Fibroblast of villous mesenchyme (primary cell): Measurements from ENCODE around the gene EDN2. TPM values are rescaled to one million over a fixed set of nuclear protein-coding genes. Genes with fewer than 3 reads are reported as not detected.

Experiments
- DNase-seq: peaks from one replicate; pipeline ENCODE4 v3.0.0-alpha.2; 2010; ENCODE audit warnings: low read depth
- H3K4me3 ChIP-seq: 2 replicates; pipeline ENCODE4 v1.5.1; 2011; ENCODE audit warnings: low read depth, mild to moderate bottlenecking, low read length
- total RNA-seq: library from RNA; depleted of rRNA; stranded (reverse); fragments of >200 nt; gene quantifications from 2 replicates; pipeline ENCODE4 v1.2.3, GENCODE V29; 2012
- TF ChIP-seq, protein P1 (sequence below): IDR thresholded peaks from 2 replicates; pipeline ENCODE4 v1.5.1; 2012; ENCODE audit warnings: low read depth, mild to moderate bottlenecking, low read length; ENCODE audit not compliant: insufficient read depth

Gene EDN2
- total RNA-seq, 1 donor = not detected

DNA sequence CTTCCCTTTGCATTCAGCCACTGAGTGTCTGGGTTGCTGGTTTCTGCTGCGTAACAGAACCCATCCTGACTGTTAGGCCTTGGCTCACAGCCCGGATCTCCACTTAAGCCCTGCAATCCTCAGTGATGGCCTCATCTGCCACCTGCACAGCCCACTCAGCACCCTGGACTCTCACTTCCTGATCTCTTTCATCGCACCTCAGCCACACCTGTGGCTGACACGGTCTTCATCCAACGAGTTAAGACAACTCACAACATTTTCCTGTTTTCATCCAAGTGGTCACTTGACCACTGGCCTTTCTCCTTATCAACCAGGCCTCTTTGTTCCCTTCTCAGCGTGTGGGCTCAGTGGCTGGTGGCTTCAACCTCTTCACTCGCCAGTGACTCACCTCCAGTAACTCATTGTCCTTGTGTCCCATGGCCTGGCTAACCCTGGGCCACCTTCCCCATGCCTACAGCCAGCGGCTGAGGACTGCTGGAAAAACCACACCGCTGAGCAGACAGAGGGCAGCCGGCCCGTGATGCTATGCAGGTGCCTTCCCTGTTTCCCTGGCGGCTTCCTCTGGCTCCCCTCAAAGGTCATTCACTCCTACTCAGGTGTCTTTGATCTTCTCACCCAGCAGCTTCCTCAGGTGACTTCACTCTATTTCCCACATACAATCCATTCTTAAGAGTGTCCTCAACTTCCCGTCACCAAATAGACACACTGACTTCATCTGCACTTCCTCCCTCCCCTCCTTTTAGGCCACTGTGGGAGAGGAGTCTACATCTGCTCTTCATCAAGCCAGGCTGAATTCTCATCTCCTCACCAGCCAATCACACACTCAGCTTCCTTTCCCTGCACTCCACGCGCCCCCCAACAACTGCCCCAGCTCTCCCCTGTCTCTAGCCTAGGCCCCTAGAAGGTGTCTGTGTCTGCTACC is 19.9 kb upstream of the EDN2 start:
- H3K4me3 ChIP-seq = no peak overlapping the region
- TF ChIP-seq, protein P1, sequence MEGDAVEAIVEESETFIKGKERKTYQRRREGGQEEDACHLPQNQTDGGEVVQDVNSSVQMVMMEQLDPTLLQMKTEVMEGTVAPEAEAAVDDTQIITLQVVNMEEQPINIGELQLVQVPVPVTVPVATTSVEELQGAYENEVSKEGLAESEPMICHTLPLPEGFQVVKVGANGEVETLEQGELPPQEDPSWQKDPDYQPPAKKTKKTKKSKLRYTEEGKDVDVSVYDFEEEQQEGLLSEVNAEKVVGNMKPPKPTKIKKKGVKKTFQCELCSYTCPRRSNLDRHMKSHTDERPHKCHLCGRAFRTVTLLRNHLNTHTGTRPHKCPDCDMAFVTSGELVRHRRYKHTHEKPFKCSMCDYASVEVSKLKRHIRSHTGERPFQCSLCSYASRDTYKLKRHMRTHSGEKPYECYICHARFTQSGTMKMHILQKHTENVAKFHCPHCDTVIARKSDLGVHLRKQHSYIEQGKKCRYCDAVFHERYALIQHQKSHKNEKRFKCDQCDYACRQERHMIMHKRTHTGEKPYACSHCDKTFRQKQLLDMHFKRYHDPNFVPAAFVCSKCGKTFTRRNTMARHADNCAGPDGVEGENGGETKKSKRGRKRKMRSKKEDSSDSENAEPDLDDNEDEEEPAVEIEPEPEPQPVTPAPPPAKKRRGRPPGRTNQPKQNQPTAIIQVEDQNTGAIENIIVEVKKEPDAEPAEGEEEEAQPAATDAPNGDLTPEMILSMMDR = no peak
- DNase-seq = peak; percentile 51

DNA sequence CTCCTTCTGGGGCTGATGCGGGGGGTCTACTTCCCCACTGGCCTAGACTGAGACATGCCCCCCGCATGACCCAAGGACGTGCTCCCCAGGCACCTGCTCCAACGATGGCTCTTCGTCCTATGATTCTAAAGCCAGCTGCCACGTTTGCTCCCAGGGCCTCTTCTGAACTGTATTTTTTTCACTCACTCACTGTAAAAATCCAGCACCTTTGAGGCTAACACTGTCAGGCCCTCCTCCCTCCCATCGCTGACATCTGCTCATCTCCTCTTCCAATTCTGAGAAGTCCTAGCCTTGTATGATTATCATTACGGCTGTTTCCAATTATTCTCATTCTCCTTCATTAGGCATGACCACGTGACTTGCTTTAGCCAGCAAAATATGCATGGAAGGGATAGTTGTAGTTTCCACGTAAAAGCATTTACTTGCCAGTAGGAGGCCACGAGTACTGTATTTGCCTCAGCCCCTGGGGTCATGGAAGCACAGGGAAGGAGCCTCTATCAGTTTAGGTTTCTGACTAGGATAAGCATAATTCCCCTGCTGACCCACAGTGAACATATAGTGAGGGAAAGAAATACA is 19.1 kb upstream of the EDN2 start:
- TF ChIP-seq, protein P1 = peak; percentile 7
- no peak for DNase-seq
- H3K4me3 ChIP-seq = no peak overlapping the region

DNA sequence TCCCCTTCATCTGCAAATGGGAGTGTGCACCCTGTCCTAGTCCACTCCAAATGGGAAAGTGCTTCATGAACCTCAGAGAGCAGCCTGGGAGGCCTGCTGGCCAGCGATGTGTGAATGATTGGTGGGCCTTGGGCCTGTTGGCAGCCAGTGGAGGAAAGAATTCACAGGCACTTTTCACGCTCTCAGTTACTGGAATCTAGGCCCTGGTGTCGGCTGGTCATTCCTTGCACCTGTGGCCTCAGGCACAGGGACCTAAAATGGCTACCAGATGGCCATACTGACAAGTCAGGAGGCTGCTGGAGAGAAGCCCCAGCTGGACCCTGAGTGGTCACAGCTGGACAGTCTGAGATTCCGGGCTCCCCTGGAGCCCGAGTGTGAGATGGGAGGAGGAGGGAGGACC is 18.4 kb upstream of the EDN2 start:
- DNase-seq = no peak
- TF ChIP-seq, protein P1 = no peak
- H3K4me3 ChIP-seq = no peak overlapping the region

DNA sequence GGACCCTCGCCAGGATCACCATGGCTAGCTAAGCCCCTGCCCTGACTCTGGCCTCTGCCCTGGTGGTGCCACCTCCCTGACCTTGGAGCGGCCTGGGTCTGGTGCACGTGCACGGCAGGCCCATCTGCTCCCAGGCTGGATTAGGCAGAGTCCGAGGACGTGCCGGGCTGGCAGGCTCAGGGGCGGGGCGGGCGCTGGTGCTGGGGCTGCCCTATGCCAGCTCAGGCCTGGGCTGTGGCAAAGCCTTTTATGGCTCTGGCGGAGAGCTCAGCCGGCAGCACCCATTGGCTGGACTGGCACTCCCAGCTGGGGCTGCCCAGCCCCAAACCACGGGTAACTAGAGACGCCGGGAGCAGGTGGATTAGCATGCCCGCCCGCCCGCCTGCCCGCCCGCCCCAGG is 17.1 kb upstream of the EDN2 start:
- H3K4me3 ChIP-seq = no peak overlapping the region
- TF ChIP-seq, protein P1 = no peak
- DNase-seq = no peak

DNA sequence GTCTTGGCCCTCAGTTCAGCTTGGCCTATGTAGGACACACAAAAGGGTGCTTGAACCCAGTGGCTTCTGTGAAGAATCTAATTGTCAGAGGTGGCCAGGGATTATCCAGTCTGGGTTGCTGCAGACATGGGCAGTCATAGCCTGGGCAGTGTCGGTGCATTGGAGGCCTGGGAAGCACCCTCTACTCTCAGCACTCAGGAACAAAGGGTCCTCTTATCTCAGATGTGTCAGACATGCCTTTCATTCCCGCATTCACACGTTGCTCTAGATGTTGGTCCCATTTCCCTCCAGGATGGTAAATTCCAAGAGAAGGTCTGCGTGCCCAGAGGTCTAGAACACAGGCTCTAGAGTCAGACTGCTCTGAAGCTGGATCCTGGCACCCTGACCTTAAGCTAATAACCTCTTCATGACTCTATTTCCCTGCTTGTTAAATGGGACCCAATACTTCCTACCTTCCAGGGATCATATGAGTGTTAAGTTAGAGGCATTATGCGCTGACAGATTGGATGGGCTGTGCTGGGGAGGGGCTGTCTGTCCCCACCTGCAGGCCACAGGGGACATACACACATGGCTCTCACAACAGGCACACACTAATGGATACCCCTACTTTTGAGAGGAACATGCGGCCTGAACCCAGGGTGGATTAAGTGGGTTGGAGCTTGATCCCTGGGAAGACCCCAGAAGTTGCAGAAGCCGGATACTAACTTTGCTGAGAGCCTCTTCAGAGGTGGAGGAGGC is 16.5 kb upstream of the EDN2 start:
- no peak overlapping the region for H3K4me3 ChIP-seq
- TF ChIP-seq, protein P1 = no peak
- no peak for DNase-seq

DNA sequence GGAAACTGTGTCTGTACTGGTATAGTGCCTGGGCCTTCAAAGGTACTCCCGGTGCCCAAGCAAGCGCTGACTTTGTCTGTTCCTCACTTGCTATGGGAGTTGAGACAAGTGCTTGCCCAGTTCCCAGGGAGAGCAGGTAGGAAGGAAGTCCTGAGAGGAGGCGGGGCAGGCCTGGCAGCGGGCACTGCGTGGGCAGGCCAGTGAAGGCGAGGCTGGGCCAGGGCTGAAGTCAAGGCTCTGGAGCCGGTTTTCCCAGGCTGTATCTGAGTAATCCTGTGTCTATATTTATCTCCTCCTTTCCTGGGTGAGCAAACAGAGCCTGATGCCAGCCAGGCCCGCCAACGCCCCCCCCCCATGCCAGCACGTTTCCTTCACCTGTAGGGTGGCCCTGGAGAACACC is 15.9 kb upstream of the EDN2 start:
- no peak overlapping the region for H3K4me3 ChIP-seq
- TF ChIP-seq, protein P1 = no peak
- DNase-seq = no peak
